ENCODE results near the gene CD84.
A peak's percentile ranks its signal among the peaks of the same experiment; 100 is the strongest.
"Not testable (repeated sequence)": the region's sequence is repeated elsewhere in the genome, so short reads cannot be mapped to it uniquely, and the experiment has no call there.

Gene CD84

DNA sequence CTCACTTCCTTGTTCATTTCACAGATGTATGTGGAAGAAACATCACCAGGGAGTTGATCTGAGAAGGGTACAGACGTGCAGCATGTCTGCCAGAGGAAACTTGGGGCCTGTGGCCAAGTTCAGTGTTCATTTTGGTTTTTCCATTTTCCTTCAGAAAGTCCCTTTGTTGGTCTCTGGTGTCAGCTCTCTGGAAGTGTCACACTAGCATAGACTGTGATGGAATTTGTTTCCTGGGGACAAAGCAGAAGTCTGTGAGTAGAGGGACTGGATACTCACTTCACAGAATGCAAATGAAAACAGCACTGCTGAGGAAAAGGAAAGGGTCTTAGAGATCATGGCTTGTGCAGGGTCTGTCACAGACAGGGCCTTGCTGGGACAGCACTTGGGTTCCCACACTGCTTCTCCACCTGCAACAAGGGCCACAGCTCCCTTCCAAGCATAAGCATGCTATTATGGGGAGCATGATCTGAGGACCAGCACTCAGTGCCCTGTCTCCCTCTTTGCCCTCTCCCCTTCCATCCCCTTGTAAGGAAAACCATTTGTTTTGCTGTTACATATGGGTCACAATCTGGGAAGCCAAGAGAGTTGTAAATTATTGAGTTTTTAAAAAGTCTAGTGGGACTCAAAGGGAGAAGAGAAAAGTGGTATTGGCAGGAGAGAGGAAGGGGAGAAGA lies 31.4 kb upstream of the CD84 start:
- DNase-seq (ENCODE audit: low read depth, low spot score): no peak

DNA sequence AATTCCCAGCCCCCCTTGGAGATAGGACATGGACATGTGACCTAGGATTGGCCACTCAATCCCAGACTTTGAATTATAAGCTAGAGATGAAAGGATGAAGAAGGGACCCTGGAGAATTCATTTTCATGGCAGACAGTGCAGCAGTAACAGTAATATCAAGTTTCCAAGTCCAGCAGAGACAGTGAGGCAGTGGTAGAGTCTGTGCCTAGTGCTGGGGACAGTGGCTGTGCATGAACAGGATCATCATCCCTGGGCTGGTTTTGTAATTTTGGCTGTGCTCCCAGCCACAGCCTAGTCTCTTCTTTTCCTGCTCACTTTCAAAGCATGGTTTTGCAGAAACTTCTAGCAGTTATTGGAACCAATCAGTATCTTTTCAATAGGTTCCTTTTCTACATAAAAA lies 29.6 kb upstream of the CD84 start:
- no peak for DNase-seq (ENCODE audit: low read depth, low spot score)

- no peak for DNase-seq (ENCODE audit: low read depth, low spot score)
Measured at GRCh38 chr1:160608514-160608913, 29.2 kb upstream of the CD84 start.

DNA sequence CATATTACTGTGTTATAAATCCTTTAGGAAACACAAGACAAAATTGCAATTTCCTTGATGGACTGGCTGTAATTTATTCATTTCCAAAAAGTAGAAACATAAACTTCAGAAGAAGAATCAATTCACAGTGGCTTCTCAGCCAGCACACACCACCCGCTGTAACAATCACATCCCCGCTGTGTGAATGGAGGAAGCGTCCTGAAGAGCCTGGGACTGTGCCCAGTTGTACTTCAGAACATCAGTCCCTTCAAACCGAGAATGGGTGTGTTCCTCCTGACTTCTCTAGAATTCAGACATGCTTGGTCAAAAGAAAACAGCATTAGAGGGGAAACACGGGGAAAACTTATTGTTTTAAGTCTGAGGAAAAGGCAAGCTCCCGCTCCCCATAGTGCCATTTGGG lies 28.8 kb upstream of the CD84 start:
- no peak for DNase-seq (ENCODE audit: low read depth, low spot score)

GRCh38 chr1:160607672-160608032 lies 28.4 kb upstream of the CD84 start:
- DNase-seq (ENCODE audit: low read depth, low spot score): no peak

GRCh38 chr1:160607011-160607671 lies 27.8 kb upstream of the CD84 start:
- peak; percentile 40 for DNase-seq (ENCODE audit: low read depth, low spot score)

DNA sequence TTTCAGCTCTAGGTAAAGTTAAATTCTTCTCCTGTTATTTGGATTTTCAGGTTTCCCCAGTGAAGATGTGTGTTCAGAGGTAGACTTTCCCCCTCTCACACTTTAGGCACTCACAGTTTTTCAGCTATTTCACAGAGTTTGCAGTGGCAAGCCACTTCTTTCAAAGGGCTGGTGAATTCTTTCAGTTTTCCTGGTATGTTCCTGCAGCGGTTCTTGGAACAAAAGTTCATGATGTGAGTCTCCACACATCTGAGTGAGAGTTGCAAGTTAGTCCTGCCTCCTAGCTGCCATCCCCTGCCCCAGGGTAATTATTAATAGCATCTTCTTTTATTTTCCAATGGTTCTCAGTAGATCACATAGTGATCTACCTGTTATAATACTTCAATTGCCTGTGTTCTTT lies 27.3 kb upstream of the CD84 start:
- DNase-seq (ENCODE audit: low read depth, low spot score): no peak

GRCh38 chr1:160605792-160606479 lies 26.6 kb upstream of the CD84 start:
- DNase-seq (ENCODE audit: low read depth, low spot score): no peak

- DNase-seq (ENCODE audit: low read depth, low spot score): no peak
Measured at GRCh38 chr1:160605205-160605604, 25.9 kb upstream of the CD84 start.

GRCh38 chr1:160597705-160598104 lies 18.4 kb upstream of the CD84 start:
- DNase-seq (ENCODE audit: low read depth, low spot score): no peak

- no peak for DNase-seq (ENCODE audit: low read depth, low spot score)
Measured at GRCh38 chr1:160597051-160597450, 17.8 kb upstream of the CD84 start.

- DNase-seq (ENCODE audit: low read depth, low spot score): no peak
Measured at GRCh38 chr1:160590488-160590887, 11.2 kb upstream of the CD84 start.

DNA sequence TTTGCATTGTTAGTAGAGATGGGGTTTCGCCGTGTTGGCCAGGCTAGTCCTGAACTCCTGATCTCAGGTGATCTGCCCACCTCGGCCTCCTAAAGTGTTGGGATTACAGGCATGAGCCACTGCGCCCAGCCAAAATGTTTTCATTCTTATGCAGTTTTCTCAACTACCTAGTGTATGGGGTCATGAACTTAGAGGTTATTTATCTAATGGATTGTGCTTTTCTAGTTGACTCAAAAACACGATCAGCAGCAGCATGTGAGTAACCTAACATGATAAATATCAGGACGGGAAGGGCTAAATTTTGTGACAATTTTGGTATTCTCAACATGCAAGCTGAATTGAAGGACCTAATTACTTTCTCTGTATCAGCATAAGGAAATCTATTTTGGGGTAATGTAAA lies 9.2 kb upstream of the CD84 start:
- no peak for DNase-seq (ENCODE audit: low read depth, low spot score)

GRCh38 chr1:160584784-160585183 lies 5.5 kb upstream of the CD84 start:
- DNase-seq (ENCODE audit: low read depth, low spot score): no peak

DNA sequence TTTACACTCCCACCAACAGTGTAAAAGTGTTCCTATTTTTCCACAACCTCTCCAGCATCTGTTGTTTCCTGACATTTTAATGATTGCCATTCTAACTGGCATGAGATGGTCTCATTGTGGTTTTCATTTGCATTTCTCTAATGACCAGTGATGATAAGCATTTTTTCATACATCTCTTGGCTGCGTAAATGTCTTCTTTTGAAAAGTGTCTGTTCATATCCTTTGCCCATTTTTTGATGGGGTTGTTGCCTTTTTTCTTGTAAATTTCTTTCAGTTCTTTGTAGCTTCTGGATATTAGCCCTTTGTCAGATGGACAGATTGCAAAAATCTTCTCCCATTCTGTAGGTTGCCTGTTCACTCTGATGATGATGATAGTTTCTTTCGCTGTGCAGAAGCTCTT lies 3.7 kb upstream of the CD84 start:
- DNase-seq (ENCODE audit: low read depth, low spot score): not testable (repeated sequence)

GRCh38 chr1:160581961-160582360 lies 2.7 kb upstream of the CD84 start:
- no peak for DNase-seq (ENCODE audit: low read depth, low spot score)

DNA sequence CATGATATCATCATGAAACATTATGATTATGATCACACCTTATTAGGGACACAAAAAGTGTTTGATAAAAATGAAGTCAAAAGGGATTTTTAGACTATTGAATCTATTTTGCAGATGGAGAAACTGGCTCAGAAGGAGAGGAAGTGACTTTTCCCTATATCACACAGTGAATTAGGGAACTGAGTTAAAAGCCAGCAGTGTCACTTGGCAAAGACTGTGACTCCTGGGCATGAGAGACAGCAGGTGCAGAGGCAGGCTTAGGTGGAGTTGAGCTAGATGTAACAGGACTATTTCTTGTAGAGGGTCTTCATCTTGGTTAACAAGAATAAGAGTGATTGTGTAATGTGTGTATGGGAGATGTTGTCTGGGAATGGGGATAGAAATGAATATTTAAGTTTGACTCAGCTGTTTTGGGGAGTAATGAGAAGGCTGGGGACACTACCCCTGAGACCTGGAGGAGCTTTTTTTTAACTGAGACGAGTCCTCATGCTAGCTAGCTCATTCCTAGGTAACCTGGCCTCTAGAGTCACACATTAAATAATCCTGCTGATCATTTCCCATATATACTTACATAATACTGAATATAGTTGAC lies 1.0 kb upstream of the CD84 start:
- DNase-seq (ENCODE audit: low read depth, low spot score): no peak

- no peak for DNase-seq (ENCODE audit: low read depth, low spot score)
Measured at GRCh38 chr1:160578525-160579191, 638 bp downstream of the CD84 start.

GRCh38 chr1:160578175-160578524 lies 1.1 kb downstream of the CD84 start:
- no peak for DNase-seq (ENCODE audit: low read depth, low spot score)

- DNase-seq (ENCODE audit: low read depth, low spot score): no peak
Measured at GRCh38 chr1:160577671-160578070, 1.6 kb downstream of the CD84 start.

GRCh38 chr1:160576884-160577283 lies 2.4 kb downstream of the CD84 start:
- no peak for DNase-seq (ENCODE audit: low read depth, low spot score)

DNA sequence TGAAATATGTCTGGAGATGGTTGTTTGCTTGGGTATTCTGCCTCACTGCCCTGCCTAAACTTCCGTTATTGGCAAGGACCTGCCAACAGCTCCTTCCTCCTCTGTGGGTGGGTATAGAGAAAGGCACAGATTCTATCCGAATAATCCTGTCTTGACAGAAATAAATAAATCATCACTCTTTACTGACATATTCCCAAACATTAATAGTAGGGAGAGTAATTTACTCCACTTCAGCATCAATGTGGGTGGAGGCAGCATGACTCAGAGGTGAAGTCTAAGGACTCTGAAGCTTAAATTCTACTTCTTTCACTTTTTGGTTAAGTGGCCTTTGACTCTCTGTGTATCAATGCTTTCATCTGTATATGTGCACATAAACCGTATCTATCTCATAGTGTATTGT lies 2.9 kb downstream of the CD84 start:
- DNase-seq (ENCODE audit: low read depth, low spot score): no peak

All from iPS DF 19.7 (cell line).